Naive thymus-derived CD4-positive, alpha-beta T cell (primary cell): Measurements from ENCODE around the gene ZNRF1. TPM values are rescaled to one million over a fixed set of nuclear protein-coding genes. Genes with fewer than 3 reads are reported as not detected.

Experiments
- ATAC-seq: fragments of 150-1000 bp; cut with Tn5 transposase; 2 replicates; pipeline ENCODE4 v1.10.0; 2021; ENCODE audit warnings: mild to moderate bottlenecking, moderate library complexity
- CTCF ChIA-PET: fragments of 350-600 bp; sonication (Branson Sonifier 250); formaldehyde crosslinking; loops from one replicate; lab custom pipeline; 2021; ENCODE audit warnings: antibody characterized with exemption; lab: Charles Lee
- POLR2A ChIA-PET: fragments of 350-600 bp; sonication (Branson Sonifier 250); formaldehyde crosslinking; loops from one replicate; lab custom pipeline; 2021; ENCODE audit warnings: antibody characterized with exemption, inconsistent platforms; lab: Charles Lee
- DNase-seq, 9 donors: peaks; one replicate each; pipeline versions ENCODE4 v3.0.0 to v3.0.0-alpha.2; 2020 to 2022; ENCODE audit warnings: mixed read lengths in 1 of 9
- H3K27ac ChIP-seq: one replicate; pipeline ENCODE4 v1.7.0; 2013; ENCODE audit warnings: mild to moderate bottlenecking, low read depth, low read length, moderate library complexity
- H3K27me3 ChIP-seq, 2 donors: one replicate each; pipeline ENCODE4 v1.7.0; 2013; ENCODE audit warnings: low read length in 2 of 2, mild to moderate bottlenecking in 2 of 2, moderate library complexity in 2 of 2; ENCODE audit not compliant: control insufficient read depth in 2 of 2, insufficient read depth in 2 of 2
- H3K36me3 ChIP-seq, 3 experiments: 1 replicate in 2 of 3; 2 replicates in 1 of 3; pipeline ENCODE4 v1.7.0; 2013; ENCODE audit warnings: low read length in 3 of 3, mild to moderate bottlenecking in 3 of 3, moderate library complexity in 1 of 3; ENCODE audit not compliant: insufficient read depth in 3 of 3, control insufficient read depth in 2 of 3
- H3K4me1 ChIP-seq, 2 donors: one replicate each; pipeline ENCODE4 v1.7.0; 2013; ENCODE audit warnings: low read length in 2 of 2, mild to moderate bottlenecking in 2 of 2, moderate library complexity in 1 of 2; ENCODE audit not compliant: control insufficient read depth in 2 of 2, insufficient read depth in 2 of 2
- H3K4me3 ChIP-seq: 2 replicates; pipeline ENCODE4 v1.7.0; 2013; ENCODE audit warnings: mild to moderate bottlenecking, low read length
- H3K9me3 ChIP-seq, 3 experiments: 1 replicate in 2 of 3; 2 replicates in 1 of 3; pipeline ENCODE4 v1.7.0; 2013; ENCODE audit warnings: low read length in 3 of 3; ENCODE audit not compliant: control insufficient read depth in 2 of 3
- H3K27ac Mint-ChIP-seq, 9 donors: one replicate each; pipeline ENCODE4 v1.8.0; 2020 to 2022; ENCODE audit warnings: mixed read lengths in 9 of 9, mild to moderate bottlenecking in 8 of 9, moderate library complexity in 5 of 9, inconsistent platforms in 2 of 9
- H3K27me3 Mint-ChIP-seq, 5 donors: one replicate each; pipeline ENCODE4 v1.8.0; 2021 to 2022; ENCODE audit warnings: mixed read lengths in 5 of 5, mild to moderate bottlenecking in 1 of 5
- H3K36me3 Mint-ChIP-seq, 5 donors: one replicate each; pipeline ENCODE4 v1.8.0; 2020 to 2022; ENCODE audit warnings: mixed read lengths in 5 of 5, mild to moderate bottlenecking in 3 of 5, inconsistent platforms in 1 of 5
- H3K4me1 Mint-ChIP-seq, 7 donors: one replicate each; pipeline ENCODE4 v1.8.0; 2020 to 2022; ENCODE audit warnings: mixed read lengths in 7 of 7, mild to moderate bottlenecking in 3 of 7, inconsistent platforms in 1 of 7
- H3K4me3 Mint-ChIP-seq, 10 donors: one replicate each; pipeline ENCODE4 v1.8.0; 2020 to 2022; ENCODE audit warnings: mild to moderate bottlenecking in 10 of 10, mixed read lengths in 10 of 10, moderate library complexity in 6 of 10, inconsistent platforms in 2 of 10
- H3K9me3 Mint-ChIP-seq, 11 donors: one replicate each; pipeline ENCODE4 v1.8.0; 2020 to 2022; ENCODE audit warnings: mixed read lengths in 11 of 11, mild to moderate bottlenecking in 4 of 11, inconsistent platforms in 1 of 11, moderate library complexity in 1 of 11
- intact Hi-C, 2 donors: fragments of 100-400 bp; cut with micrococcal nuclease; formaldehyde crosslinking; loops; one replicate each; pipeline ENCODE4 v1.15.1; 2023
- polyA plus RNA-seq, 2 donors: library from polyadenylated mRNA; unstranded; fragments of 300-500 nt; fragmentation: Illumina TruSeq; gene quantifications; one replicate each; pipeline ENCODE4 v1.2.3, GENCODE V29; 2021
- total RNA-seq, 6 experiments: library from RNA in 5 of 6; stranded (reverse) in 5 of 6; gene quantifications; 1 replicate in 5 of 6; 2 replicates in 1 of 6; pipeline ENCODE4 v1.2.3 and lab custom pipeline; 2021 to 2026

The ZNRF1 gene
- total and polyA plus RNA-seq, 7 experiments from 2014 or later: 1.2 to 27.9 (median 2.1) TPM

DNA sequence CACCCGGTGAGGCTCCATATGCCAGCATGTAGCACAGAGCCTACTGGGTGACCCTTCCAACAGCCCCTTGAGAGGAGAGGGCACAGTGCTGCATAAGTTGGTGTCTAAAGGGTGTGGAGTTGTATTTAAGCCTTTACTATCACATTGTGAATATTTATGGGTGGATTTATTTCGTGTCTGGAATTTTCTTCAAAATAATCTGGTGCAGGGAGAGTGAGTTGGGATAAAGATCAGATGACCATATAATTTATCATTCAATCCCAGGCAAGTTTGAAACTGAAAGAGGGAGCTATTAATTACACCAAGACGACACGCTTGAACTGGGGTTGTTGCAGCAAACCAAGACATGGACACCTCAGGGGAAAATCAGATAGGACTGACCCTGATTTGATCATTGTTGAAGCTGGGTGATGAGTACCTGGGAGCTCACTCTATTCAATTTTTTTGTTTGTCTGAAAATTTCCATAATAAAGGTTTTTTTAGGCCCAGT is 75.5 kb downstream of the ZNRF1 start:
- DNase-seq: no peak
- peak overlapping the region in 8 of 10 donors; percentile 3 to 77 (median 56) for H3K4me3 Mint-ChIP-seq
- POLR2A ChIA-PET: interaction anchor here (1.5 kb wide), 3 partner anchors 10 to 37 kb away, joined by 3 to 5 read pairs (median 4); no protein-coding TSS in a partner anchor
- peaks cover 16 to 38% of the 10 kb centered on the region in 2 donors for H3K4me1 ChIP-seq
- H3K9me3 ChIP-seq: no peaks in the 10 kb centered on the region
- CTCF ChIA-PET: interaction anchor here (0.8 to 2.2 kb wide), 4 partner anchors 25 to 37 kb away, joined by 4 to 9 read pairs (median 7); no protein-coding TSS in a partner anchor
- no peak for ATAC-seq
- H3K9me3 Mint-ChIP-seq: peaks cover 0 to 6% (median 0%) of the 10 kb centered on the region in 11 donors
- H3K27ac ChIP-seq: no peak overlapping the region
- H3K4me3 ChIP-seq: no peak overlapping the region
- H3K36me3 Mint-ChIP-seq: peaks cover 0 to 41% (median 0%) of the 10 kb centered on the region in 5 donors
- intact Hi-C loops: loop anchor here (2.0 to 10.0 kb wide), 2 partner anchors 74 to 490 kb away; partner anchors contain the start of genes ZFP1 (in 2 of the 2) and GABARAPL2 (in 1 of the 2)
- no peaks in the 10 kb centered on the region for H3K27me3 ChIP-seq
- H3K4me1 Mint-ChIP-seq: peaks cover 42 to 82% (median 68%) of the 10 kb centered on the region in 7 donors
- no peaks in the 10 kb centered on the region for H3K36me3 ChIP-seq
- peaks cover 0 to 4% (median 0%) of the 10 kb centered on the region in 5 donors for H3K27me3 Mint-ChIP-seq
- H3K27ac Mint-ChIP-seq: peak overlapping the region in 8 of 9 donors; percentile 33 to 100 (median 70)

DNA sequence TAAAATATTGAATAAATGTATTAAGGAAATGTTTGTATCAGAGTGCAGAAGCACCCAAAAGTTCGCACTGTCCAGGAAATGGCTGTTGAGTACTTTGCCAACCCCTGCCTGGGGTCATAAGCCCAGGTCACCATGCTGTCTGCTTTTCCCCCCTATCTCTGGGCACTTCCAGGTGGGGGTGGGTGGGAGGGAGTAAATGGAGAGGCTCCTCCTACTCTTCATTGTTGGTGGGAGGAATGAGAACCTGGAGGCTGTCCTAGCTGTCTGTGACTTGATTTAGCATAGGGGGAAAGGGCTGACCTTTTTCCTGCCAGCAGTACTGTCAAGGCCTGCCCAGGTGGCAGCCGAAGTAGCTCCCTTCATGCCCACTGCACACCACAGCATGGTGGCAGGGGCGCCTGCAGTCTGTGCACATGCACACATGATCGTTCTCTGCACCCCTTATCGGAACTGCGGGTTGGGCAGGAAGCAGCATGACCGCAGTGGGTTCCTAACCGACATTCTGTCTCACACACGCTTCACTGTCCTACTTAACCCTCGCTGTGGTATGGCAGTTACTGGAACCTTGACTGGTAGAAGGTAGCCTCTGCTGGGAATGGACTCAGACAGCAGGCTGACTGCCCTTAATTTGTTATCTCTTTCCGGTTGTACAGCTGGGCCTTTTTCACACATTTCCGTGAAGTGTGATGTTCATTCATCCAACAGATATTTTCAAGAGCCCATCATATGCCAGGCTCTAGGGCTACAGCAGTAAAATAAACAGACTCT is 76.3 kb downstream of the ZNRF1 start:
- Histone ChIP-seq H3K36me3 (no peaks in the 10 kb centered on the region), H3K9me3 (no peaks in the 10 kb centered on the region), H3K27ac (peak overlapping the region; percentile 36), H3K4me1 (peaks cover 16 to 38% of the 10 kb centered on the region in 2 donors), H3K27me3 (no peaks in the 10 kb centered on the region), H3K4me3 (peak overlapping the region; percentile 37)
- H3K9me3 Mint-ChIP-seq: peaks cover 0 to 6% (median 0%) of the 10 kb centered on the region in 11 donors
- H3K4me1 Mint-ChIP-seq: peaks cover 42 to 76% (median 64%) of the 10 kb centered on the region in 7 donors
- peak overlapping the region; percentile 58 to 83 (median 76) for H3K4me3 Mint-ChIP-seq
- CTCF ChIA-PET: interaction anchor here (0.8 to 2.2 kb wide), 4 partner anchors 24 to 36 kb away, joined by 4 to 9 read pairs (median 7); no protein-coding TSS in a partner anchor
- POLR2A ChIA-PET: interaction anchor here (0.5 to 1.5 kb wide), 4 partner anchors 9 to 36 kb away, joined by 3 to 5 read pairs (median 4); no protein-coding TSS in a partner anchor
- H3K36me3 Mint-ChIP-seq: peaks cover 0 to 40% (median 0%) of the 10 kb centered on the region in 5 donors
- peak; percentile 45 to 86 (median 77) for DNase-seq
- peak; percentile 97 for ATAC-seq
- peak overlapping the region; percentile 84 to 100 (median 89) for H3K27ac Mint-ChIP-seq
- H3K27me3 Mint-ChIP-seq: peaks cover 0 to 4% (median 0%) of the 10 kb centered on the region in 5 donors
- intact Hi-C loops: loop anchor here (1.0 to 10.0 kb wide), 6 partner anchors 10 to 490 kb away; partner anchors contain the start of genes ZFP1 (in 2 of the 2) and GABARAPL2 (in 1 of the 2)

DNA sequence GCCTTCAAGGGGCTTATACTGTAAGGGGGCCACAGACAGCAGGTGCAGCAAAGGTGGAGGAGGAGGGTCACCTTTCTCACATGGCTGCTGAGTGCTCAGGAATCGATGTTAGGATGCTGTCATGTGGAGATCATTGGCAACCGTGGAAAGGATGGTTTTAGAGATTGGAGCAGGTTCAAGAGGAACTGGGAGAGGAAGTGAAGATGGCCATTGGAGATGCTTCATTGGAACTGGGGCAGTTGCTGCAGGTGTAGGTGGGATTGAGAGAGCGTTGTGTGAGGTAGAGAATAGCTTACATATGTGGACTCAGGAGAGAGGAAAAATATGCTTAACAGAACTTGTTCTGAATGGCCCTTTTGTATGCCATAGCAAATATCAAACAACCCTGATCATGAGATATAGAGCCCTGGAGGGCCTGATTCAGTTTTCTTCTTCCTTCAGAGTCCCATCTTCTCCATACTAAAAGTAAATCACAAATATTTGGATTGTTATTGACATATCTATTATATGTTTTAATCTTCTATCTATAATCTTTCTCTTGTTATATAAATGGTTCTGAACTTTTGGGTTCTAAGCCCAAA is 77.0 kb downstream of the ZNRF1 start:
- H3K27me3 Mint-ChIP-seq: peaks cover 0 to 4% (median 0%) of the 10 kb centered on the region in 5 donors
- Histone ChIP-seq H3K4me3 (peak overlapping the region; percentile 37), H3K9me3 (no peaks in the 10 kb centered on the region), H3K4me1 (peaks cover 16 to 38% of the 10 kb centered on the region in 2 donors), H3K27ac (peak overlapping the region; percentile 36), H3K27me3 (no peaks in the 10 kb centered on the region), H3K36me3 (no peaks in the 10 kb centered on the region)
- ATAC-seq (no peak), DNase-seq (no peak)
- peaks cover 0 to 34% (median 0%) of the 10 kb centered on the region in 5 donors for H3K36me3 Mint-ChIP-seq
- peaks cover 39 to 70% (median 58%) of the 10 kb centered on the region in 7 donors for H3K4me1 Mint-ChIP-seq
- peak overlapping the region; percentile 58 to 83 (median 76) for H3K4me3 Mint-ChIP-seq
- H3K9me3 Mint-ChIP-seq: peaks cover 0 to 5% (median 0%) of the 10 kb centered on the region in 11 donors
- ChIA-PET CTCF (interaction anchor here (0.8 to 2.2 kb wide), 3 partner anchors 25 to 35 kb away, joined by 3 to 7 read pairs (median 4); no protein-coding TSS in a partner anchor), POLR2A (interaction anchor here (0.5 to 1.5 kb wide), 4 partner anchors 10 to 35 kb away, joined by 3 to 5 read pairs (median 4); no protein-coding TSS in a partner anchor)
- intact Hi-C loops: loop anchor here (1.0 to 10.0 kb wide), 6 partner anchors 10 to 489 kb away; partner anchors contain the start of genes ZFP1 (in 2 of the 2) and GABARAPL2 (in 1 of the 2)
- peak overlapping the region; percentile 84 to 100 (median 89) for H3K27ac Mint-ChIP-seq

DNA sequence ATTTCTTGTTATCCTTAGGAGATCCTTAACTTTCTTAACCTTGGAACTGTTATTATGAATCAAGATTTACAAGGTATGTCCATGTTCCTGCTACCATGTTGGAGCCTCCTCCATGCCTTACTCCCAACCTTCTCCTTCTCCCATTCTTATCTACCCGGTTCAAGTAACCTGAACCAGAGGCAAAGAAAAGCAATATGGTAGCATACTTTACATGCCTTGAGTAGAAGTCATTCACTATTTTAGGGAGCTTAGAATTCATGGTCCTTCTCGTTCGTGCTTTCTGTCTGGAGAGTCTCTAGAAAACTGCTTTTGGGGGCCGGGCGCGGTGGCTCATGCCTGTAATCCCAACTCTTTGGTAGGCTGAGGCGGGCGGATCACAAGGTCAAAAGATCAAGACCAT is 80.1 kb downstream of the ZNRF1 start:
- H3K27me3 ChIP-seq: no peaks in the 10 kb centered on the region
- Mint-ChIP-seq H3K27ac (peak overlapping the region in 3 of 9 donors; percentile 32 to 98 (median 67)), H3K27me3 (peaks cover 0 to 4% (median 0%) of the 10 kb centered on the region in 5 donors), H3K36me3 (peaks cover 0 to 37% (median 0%) of the 10 kb centered on the region in 5 donors), H3K9me3 (peaks cover 0 to 5% (median 0%) of the 10 kb centered on the region in 11 donors), H3K4me1 (peaks cover 29 to 64% (median 48%) of the 10 kb centered on the region in 7 donors), H3K4me3 (no peak overlapping the region)
- H3K27ac ChIP-seq: no peak overlapping the region
- intact Hi-C loops: loop anchor here in 1 of 2 donors (10.0 kb wide), 1 partner anchor 486 kb away; the partner anchor contains the start of gene GABARAPL2
- no peak overlapping the region for H3K4me3 ChIP-seq
- H3K4me1 ChIP-seq: peaks cover 16 to 36% of the 10 kb centered on the region in 2 donors
- DNase-seq (no peak), ATAC-seq (no peak)
- H3K36me3 ChIP-seq: no peaks in the 10 kb centered on the region
- POLR2A ChIA-PET: no interaction called here
- H3K9me3 ChIP-seq: no peaks in the 10 kb centered on the region
- CTCF ChIA-PET: no interaction called here

DNA sequence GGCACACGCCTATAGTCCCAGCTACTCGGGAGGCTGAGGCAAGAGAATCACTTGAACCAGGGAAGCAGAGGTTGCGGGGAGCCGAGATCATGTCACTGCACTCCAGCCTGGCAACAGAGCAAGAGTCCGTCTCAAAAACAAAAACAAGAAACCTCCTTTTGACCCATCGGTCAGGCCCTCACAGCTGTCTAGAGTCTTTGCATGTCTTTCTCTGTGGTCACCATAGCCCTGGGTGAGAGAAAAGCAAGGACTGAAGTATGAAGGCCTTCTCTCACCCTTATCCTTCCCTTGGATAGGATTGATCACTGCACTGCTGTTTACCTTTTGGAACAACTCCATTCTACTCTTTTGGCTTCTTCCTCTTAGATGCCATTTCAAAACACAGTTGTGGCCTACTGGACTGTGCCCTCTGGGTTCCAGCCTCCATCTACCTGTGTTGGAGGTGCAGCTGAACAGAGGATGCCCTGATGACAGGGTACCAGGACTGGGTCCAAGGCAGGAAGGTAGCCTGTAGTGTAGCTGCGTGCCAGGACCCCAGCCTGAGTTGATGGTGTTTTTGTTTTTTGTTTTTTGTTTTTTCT is 80.6 kb downstream of the ZNRF1 start:
- DNase-seq (no peak), ATAC-seq (no peak)
- Histone ChIP-seq H3K9me3 (no peaks in the 10 kb centered on the region), H3K36me3 (no peaks in the 10 kb centered on the region), H3K27me3 (no peaks in the 10 kb centered on the region), H3K27ac (no peak overlapping the region), H3K4me1 (peaks cover 16 to 31% of the 10 kb centered on the region in 2 donors), H3K4me3 (no peak overlapping the region)
- POLR2A ChIA-PET: interaction anchor here (0.6 kb wide), 1 partner anchor 17 kb away, joined by 4 read pairs; no protein-coding TSS in a partner anchor
- Mint-ChIP-seq H3K9me3 (peaks cover 0 to 5% (median 0%) of the 10 kb centered on the region in 11 donors), H3K27ac (peak overlapping the region in 3 of 9 donors; percentile 32 to 98 (median 67)), H3K36me3 (peaks cover 0 to 37% (median 0%) of the 10 kb centered on the region in 5 donors), H3K4me1 (peaks cover 27 to 64% (median 46%) of the 10 kb centered on the region in 7 donors), H3K4me3 (no peak overlapping the region), H3K27me3 (peaks cover 0 to 4% (median 0%) of the 10 kb centered on the region in 5 donors)
- CTCF ChIA-PET: no interaction called here
- intact Hi-C loops: loop anchor here in 1 of 2 donors (10.0 kb wide), 1 partner anchor 485 kb away; the partner anchor contains the start of gene GABARAPL2
